Ishikawa (cell line): ENCODE data around the gene U2AF2.
A peak's percentile ranks its signal among the peaks of the same experiment; 100 is the strongest.

Experiments used
- CEBPB ChIP-seq: IDR thresholded peaks from 2 replicates; pipeline ENCODE4 v1.6.1; 2012
- CREB1 ChIP-seq: IDR thresholded peaks from 2 replicates; pipeline ENCODE4 v1.6.1; 2012; ENCODE audit warnings: low read depth
- EGR1 ChIP-seq: IDR thresholded peaks from 2 replicates; pipeline ENCODE4 v1.6.1; 2012
- EP300 ChIP-seq: IDR thresholded peaks from 2 replicates; pipeline ENCODE4 v1.6.1; 2012; ENCODE audit warnings: borderline replicate concordance
- FOXM1 ChIP-seq: IDR thresholded peaks from 2 replicates; pipeline ENCODE4 v1.6.1; 2012; ENCODE audit warnings: low read depth, borderline replicate concordance
- NFIC ChIP-seq: IDR thresholded peaks from 2 replicates; pipeline ENCODE4 v1.6.1; 2012
- RAD21 ChIP-seq: IDR thresholded peaks from 2 replicates; pipeline ENCODE4 v1.6.1; 2012; ENCODE audit warnings: low read depth
- REST ChIP-seq: IDR thresholded peaks from 2 replicates; pipeline ENCODE4 v1.6.1; 2012; ENCODE audit warnings: low read depth, mild to moderate bottlenecking
- TEAD4 ChIP-seq: IDR thresholded peaks from 2 replicates; pipeline ENCODE4 v1.6.1; 2012
- YY1 ChIP-seq: IDR thresholded peaks from 2 replicates; pipeline ENCODE4 v1.6.1; 2012; ENCODE audit warnings: low read depth

GRCh38 chr19:55674841-55675660 lies 20.2 kb downstream of the U2AF2 start, which contains the start of gene EPN1:
- no peak; the same call in 1 of the 2 replicates for TF ChIP-seq EP300
- TF ChIP-seq CREB1: peak; percentile 91
- TF ChIP-seq RAD21: no peak
- peak; percentile 37; the same call in 1 of the 2 replicates for TF ChIP-seq NFIC
- no peak for TF ChIP-seq TEAD4
- TF ChIP-seq CEBPB: no peak; the same call in 1 of the 2 replicates
- no peak for TF ChIP-seq YY1
- no peak for TF ChIP-seq REST
- no peak for TF ChIP-seq FOXM1
- no peak for TF ChIP-seq EGR1
